ENCODE results near the gene DNAJC21.

- TF ChIP-seq ZNF70 (CRISPR knock-in tag; IDR thresholded peaks at IDR 0.05) = no peak
- no peak for TF ChIP-seq ARNTL (CRISPR knock-in tag; IDR thresholded peaks at IDR 0.05; ENCODE audit: borderline replicate concordance, low read depth)
Observed at GRCh38 chr5:34895641-34896419, 33.5 kb upstream of the DNAJC21 start.
